Type B pancreatic cell (in vitro differentiated cells): Measurements from ENCODE around the gene DGUOK. TPM values are rescaled to one million over a fixed set of nuclear protein-coding genes. Genes with fewer than 3 reads are reported as not detected.

ENCODE experiments used
- DNase-seq: peaks from one replicate; pipeline ENCODE4 v3.0.0; 2021; ENCODE audit warnings: mixed read lengths; ENCODE audit not compliant: unreplicated experiment; ENCODE audit errors: extremely low spot score
- H3K27ac Mint-ChIP-seq: 2 replicates; pipeline ENCODE4 v1.8.0; 2021; ENCODE audit warnings: mild to moderate bottlenecking, mixed read lengths
- H3K27me3 Mint-ChIP-seq: 2 replicates; pipeline ENCODE4 v1.8.0; 2021; ENCODE audit warnings: mixed read lengths
- H3K36me3 Mint-ChIP-seq: 2 replicates; pipeline ENCODE4 v1.8.0; 2021; ENCODE audit warnings: mixed read lengths
- H3K4me1 Mint-ChIP-seq: one replicate; pipeline ENCODE4 v1.8.0; 2021; ENCODE audit warnings: mixed read lengths; ENCODE audit not compliant: unreplicated experiment
- H3K4me3 Mint-ChIP-seq: 2 replicates; pipeline ENCODE4 v1.8.0; 2021; ENCODE audit warnings: mild to moderate bottlenecking, mixed read lengths
- H3K9me3 Mint-ChIP-seq: 2 replicates; pipeline ENCODE4 v1.8.0; 2021; ENCODE audit warnings: mixed read lengths
- CTCF ChIP-seq: fragments of 200-600 bp; sonication (generic); conservative IDR thresholded peaks from 2 replicates; pipeline ENCODE4 v1.5.0; 2021; ENCODE audit warnings: antibody characterized with exemption, mild to moderate bottlenecking
- total RNA-seq: library from RNA; stranded (reverse); gene quantifications from 2 replicates; pipeline ENCODE4 v1.2.1, GENCODE V29; 2021; ENCODE audit warnings: low replicate concordance

The DGUOK gene
- total RNA-seq, 1 donor from 2014 or later = 73.4 TPM

DNA sequence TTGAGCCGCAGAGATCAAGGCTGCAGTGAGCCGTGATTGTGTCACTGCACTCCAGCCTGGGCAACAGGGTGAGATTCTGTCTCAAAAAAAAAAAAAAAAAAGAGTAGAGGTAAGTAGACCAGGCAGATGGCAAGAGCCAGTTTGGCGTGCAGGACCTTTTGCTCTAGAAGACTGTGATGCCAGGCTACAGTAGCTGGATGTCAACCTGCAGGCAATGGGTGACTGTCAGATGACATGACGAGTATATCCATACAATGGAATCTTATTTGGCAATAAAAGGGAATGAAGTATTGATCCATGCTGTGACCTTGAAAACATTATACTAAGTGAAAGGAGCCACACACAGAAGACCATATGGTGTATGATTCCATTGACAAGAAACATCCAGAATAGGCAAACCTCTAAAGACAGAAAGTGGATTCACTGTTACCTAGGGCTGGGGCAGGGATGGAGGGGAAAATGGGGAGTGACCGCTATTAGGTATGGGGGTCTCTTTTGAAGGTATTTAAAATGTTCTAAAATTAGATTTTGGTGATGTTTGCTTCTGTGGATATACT, 11.2 kb upstream of the DGUOK start:
- peaks cover 5% of the 10 kb centered on the region for H3K27me3 Mint-ChIP-seq
- no peak for TF ChIP-seq CTCF

DNA sequence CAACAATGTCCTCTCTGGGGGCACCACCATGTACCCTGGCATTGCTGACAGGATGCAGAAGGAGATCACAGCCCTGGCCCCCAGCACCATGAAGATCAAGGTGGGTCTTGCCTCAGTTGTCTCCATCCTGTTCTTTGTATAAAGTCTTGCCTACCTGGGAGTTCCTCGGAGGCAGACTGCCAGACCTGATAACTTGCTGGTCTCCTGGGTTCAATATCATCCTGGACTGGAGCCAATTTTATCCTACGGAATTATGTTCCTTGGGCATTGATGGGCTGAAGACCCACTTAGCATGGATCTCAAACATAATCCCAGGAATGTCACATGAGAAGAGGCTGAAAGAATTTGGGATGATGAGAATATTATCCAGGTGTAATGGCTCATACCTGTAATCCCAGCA, 10.0 kb upstream of the DGUOK start:
- no peaks in the 10 kb centered on the region for H3K4me1 Mint-ChIP-seq
- H3K27me3 Mint-ChIP-seq = peaks cover 13% of the 10 kb centered on the region
- H3K9me3 Mint-ChIP-seq = no peaks in the 10 kb centered on the region
- no peak overlapping the region for H3K4me3 Mint-ChIP-seq
- DNase-seq = no peak
- TF ChIP-seq CTCF = no peak
- no peaks in the 10 kb centered on the region for H3K36me3 Mint-ChIP-seq
- no peak overlapping the region for H3K27ac Mint-ChIP-seq

More for the DNA sequence above, 11.2 kb upstream of the DGUOK start:
- H3K9me3 Mint-ChIP-seq = no peaks in the 10 kb centered on the region
- H3K27ac Mint-ChIP-seq = no peak overlapping the region
- no peaks in the 10 kb centered on the region for H3K4me1 Mint-ChIP-seq
- no peak overlapping the region for H3K4me3 Mint-ChIP-seq
- H3K36me3 Mint-ChIP-seq = no peaks in the 10 kb centered on the region
- DNase-seq = no peak

- Mint-ChIP-seq H3K27ac (peak overlapping the region; percentile 4), H3K9me3 (no peaks in the 10 kb centered on the region), H3K4me1 (no peaks in the 10 kb centered on the region), H3K36me3 (no peaks in the 10 kb centered on the region), H3K27me3 (peaks cover 19% of the 10 kb centered on the region), H3K4me3 (no peak overlapping the region)
- TF ChIP-seq CTCF = no peak
- no peak for DNase-seq
Measured at GRCh38 chr2:73917296-73917695, 9.4 kb upstream of the DGUOK start.

DNA sequence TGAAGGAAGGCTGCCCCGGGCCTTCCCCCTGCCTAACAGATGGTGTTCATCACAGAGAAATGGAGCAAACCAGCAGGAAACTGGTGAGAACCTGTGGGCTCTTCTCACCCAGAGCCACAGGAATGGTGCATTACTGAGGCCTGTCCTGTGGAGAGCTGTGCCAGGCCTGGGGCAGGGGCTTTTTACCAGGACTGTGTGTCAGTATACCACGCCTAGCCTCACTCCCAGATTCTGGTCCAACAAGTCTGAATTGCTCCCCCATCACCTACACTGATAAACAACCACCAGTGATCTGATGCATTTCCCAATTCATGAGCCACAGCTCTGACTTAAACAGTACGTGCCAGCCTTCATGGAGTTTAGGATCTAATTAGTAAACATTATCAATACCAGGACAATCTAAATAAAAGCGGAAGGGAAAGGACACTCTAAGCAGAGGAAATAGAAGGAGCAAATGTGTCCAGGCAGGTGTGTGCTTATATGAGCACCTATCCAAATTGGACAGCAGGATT, 8.9 kb upstream of the DGUOK start:
- H3K27ac Mint-ChIP-seq = peak overlapping the region; percentile 4
- DNase-seq = no peak
- H3K36me3 Mint-ChIP-seq = no peaks in the 10 kb centered on the region
- H3K4me1 Mint-ChIP-seq = no peaks in the 10 kb centered on the region
- H3K4me3 Mint-ChIP-seq = no peak overlapping the region
- peaks cover 22% of the 10 kb centered on the region for H3K27me3 Mint-ChIP-seq
- TF ChIP-seq CTCF = no peak
- no peaks in the 10 kb centered on the region for H3K9me3 Mint-ChIP-seq

DNA sequence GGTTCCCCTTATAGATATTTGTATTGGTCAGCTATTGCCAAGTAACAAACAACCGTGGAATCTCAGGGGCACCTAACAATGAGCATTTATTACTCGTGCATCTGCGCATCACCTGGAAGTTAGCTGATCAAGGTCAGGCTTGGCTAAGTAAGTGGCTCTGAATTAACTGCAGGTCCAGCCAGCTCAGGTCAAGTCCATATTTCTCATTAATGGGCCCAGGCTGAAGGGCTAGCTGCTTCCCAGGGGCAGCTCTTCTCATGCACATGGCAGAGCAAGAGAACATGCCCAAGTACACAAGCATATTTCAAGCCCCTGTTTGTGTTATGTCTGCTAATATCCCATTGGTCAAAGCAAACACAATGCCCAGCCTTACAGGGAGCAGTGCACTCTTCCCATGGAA, 7.8 kb upstream of the DGUOK start:
- DNase-seq = no peak
- H3K9me3 Mint-ChIP-seq = no peaks in the 10 kb centered on the region
- H3K36me3 Mint-ChIP-seq = no peaks in the 10 kb centered on the region
- no peak overlapping the region for H3K4me3 Mint-ChIP-seq
- no peak for TF ChIP-seq CTCF
- H3K4me1 Mint-ChIP-seq = no peaks in the 10 kb centered on the region
- no peak overlapping the region for H3K27ac Mint-ChIP-seq
- peaks cover 33% of the 10 kb centered on the region for H3K27me3 Mint-ChIP-seq
